ENCODE data around the gene ARHGAP26. TPM values are rescaled to one million over a fixed set of nuclear protein-coding genes. Genes with fewer than 3 reads are reported as not detected.

Gene ARHGAP26
- polyA plus RNA-seq, 1 donor (not counting 4 experiments of a cell fraction or from before 2014, with no cell fraction given), result 3.9 TPM

DNA sequence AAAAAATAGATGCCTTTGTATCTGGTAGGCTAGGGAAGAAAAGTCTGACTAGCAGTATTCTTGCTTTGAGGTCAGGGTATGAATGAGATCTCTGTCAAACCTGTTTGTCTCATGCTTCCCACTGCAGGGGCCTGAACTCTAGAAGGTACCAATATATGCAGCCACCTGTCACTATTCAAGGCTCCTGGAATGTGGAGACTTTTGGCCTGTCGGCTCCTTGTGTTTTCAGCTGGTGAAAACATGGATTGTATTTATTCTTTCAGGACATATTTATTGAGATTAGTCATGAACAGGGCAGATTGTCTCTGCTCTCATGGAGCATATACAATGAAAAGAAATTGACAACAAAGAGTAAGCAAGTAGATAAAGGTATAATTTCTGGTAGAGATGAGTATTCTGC lies 255.8 kb downstream of the ARHGAP26 start:
- no peaks in the 10 kb centered on the region for H3K9me3 ChIP-seq (ENCODE audit: control insufficient read depth, low read depth, low read length)
- H3K4me1 ChIP-seq (ENCODE audit: control insufficient read depth, extremely low read depth, insufficient read depth, low read length), result no peaks in the 10 kb centered on the region
- H3K4me3 ChIP-seq (ENCODE audit: control insufficient read depth in 2 of 3, extremely low read depth in 1 of 3, insufficient read depth in 2 of 3, low read depth in 1 of 3, low read length in 3 of 3), result no peak overlapping the region
- no peaks in the 10 kb centered on the region for H3K79me2 ChIP-seq (ENCODE audit: control insufficient read depth, insufficient read depth, low read length)
- DNase-seq (ENCODE audit: low read depth, low spot score) (no peak), FAIRE-seq (no peak)
- no peaks in the 10 kb centered on the region for H3K27me3 ChIP-seq (ENCODE audit: control insufficient read depth, extremely low read depth, insufficient read depth, low read length)
- H3K9me1 ChIP-seq (ENCODE audit: control insufficient read depth, extremely low read depth, insufficient read depth, low read length), result no peaks in the 10 kb centered on the region
- H3K27ac ChIP-seq (ENCODE audit: control insufficient read depth, insufficient read depth, low read length), result no peak overlapping the region
- dilution Hi-C loops (cut with MboI; ENCODE audit: extremely low pct_ligation_motif_present, low sequenced_read_pairs), result no loop called here
- no peak overlapping the region for H3K9ac ChIP-seq (ENCODE audit: control insufficient read depth, extremely low read depth, insufficient read depth, low read length)
- H3K4me2 ChIP-seq (ENCODE audit: control insufficient read depth, extremely low read depth, insufficient read depth, low read depth, low read length), result no peak overlapping the region
- H4K20me1 ChIP-seq (ENCODE audit: control insufficient read depth, extremely low read depth, insufficient read depth, low read length), result no peaks in the 10 kb centered on the region
- TF ChIP-seq, protein P1, sequence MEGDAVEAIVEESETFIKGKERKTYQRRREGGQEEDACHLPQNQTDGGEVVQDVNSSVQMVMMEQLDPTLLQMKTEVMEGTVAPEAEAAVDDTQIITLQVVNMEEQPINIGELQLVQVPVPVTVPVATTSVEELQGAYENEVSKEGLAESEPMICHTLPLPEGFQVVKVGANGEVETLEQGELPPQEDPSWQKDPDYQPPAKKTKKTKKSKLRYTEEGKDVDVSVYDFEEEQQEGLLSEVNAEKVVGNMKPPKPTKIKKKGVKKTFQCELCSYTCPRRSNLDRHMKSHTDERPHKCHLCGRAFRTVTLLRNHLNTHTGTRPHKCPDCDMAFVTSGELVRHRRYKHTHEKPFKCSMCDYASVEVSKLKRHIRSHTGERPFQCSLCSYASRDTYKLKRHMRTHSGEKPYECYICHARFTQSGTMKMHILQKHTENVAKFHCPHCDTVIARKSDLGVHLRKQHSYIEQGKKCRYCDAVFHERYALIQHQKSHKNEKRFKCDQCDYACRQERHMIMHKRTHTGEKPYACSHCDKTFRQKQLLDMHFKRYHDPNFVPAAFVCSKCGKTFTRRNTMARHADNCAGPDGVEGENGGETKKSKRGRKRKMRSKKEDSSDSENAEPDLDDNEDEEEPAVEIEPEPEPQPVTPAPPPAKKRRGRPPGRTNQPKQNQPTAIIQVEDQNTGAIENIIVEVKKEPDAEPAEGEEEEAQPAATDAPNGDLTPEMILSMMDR (optimal IDR thresholded peaks at IDR 0.05 in 1 of 3, IDR thresholded peaks at IDR 0.05 in 1 of 3, conservative IDR thresholded peaks at IDR 0.05 in 1 of 3; ENCODE audit: extremely low read depth in 1 of 3, insufficient read depth in 2 of 3, low read length in 3 of 3), result no peak
- no peak for TF ChIP-seq EZH2 (IDR thresholded peaks at IDR 0.05; ENCODE audit: low read length)
- H2AFZ ChIP-seq (ENCODE audit: control insufficient read depth, low read length), result no peak overlapping the region
- no peaks in the 10 kb centered on the region for H3K36me3 ChIP-seq (ENCODE audit: control insufficient read depth in 2 of 2, extremely low read depth in 1 of 2, insufficient read depth in 2 of 2, low read length in 2 of 2)

DNA sequence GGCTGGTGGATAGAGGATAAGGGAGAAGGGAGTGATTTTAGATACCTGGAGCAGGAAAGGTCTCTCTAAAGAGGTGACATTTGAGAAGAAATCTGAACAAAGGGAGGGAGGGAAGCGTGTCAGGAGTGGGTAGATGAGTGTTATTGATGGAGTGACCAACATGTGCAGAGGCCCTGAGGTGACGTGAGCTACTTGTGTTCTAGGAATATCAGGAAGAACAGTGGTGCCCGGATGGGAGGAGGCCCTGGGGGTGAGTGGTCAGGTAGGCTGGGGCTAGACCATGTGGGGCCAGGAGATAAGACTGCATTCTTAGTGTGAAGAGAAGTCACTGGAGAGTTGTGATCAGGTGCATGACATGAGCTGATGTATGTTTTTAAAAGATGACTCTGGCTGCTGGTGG lies 256.2 kb downstream of the ARHGAP26 start:
- Histone ChIP-seq H3K27ac (ENCODE audit: control insufficient read depth, insufficient read depth, low read length) (no peak overlapping the region), H3K79me2 (ENCODE audit: control insufficient read depth, insufficient read depth, low read length) (no peaks in the 10 kb centered on the region), H3K9me1 (ENCODE audit: control insufficient read depth, extremely low read depth, insufficient read depth, low read length) (no peaks in the 10 kb centered on the region), H3K36me3 (ENCODE audit: control insufficient read depth in 2 of 2, extremely low read depth in 1 of 2, insufficient read depth in 2 of 2, low read length in 2 of 2) (no peaks in the 10 kb centered on the region), H3K4me3 (ENCODE audit: control insufficient read depth in 2 of 3, extremely low read depth in 1 of 3, insufficient read depth in 2 of 3, low read depth in 1 of 3, low read length in 3 of 3) (no peak overlapping the region), H3K4me2 (ENCODE audit: control insufficient read depth, extremely low read depth, insufficient read depth, low read depth, low read length) (no peak overlapping the region), H3K9me3 (ENCODE audit: control insufficient read depth, low read depth, low read length) (no peaks in the 10 kb centered on the region), H3K27me3 (ENCODE audit: control insufficient read depth, extremely low read depth, insufficient read depth, low read length) (no peaks in the 10 kb centered on the region), H4K20me1 (ENCODE audit: control insufficient read depth, extremely low read depth, insufficient read depth, low read length) (no peaks in the 10 kb centered on the region), H2AFZ (ENCODE audit: control insufficient read depth, low read length) (no peak overlapping the region), H3K4me1 (ENCODE audit: control insufficient read depth, extremely low read depth, insufficient read depth, low read length) (no peaks in the 10 kb centered on the region), H3K9ac (ENCODE audit: control insufficient read depth, extremely low read depth, insufficient read depth, low read length) (no peak overlapping the region)
- no peak for FAIRE-seq
- DNase-seq (ENCODE audit: low read depth, low spot score), result no peak
- TF ChIP-seq EZH2 (IDR thresholded peaks at IDR 0.05; ENCODE audit: low read length), result no peak
- TF ChIP-seq, protein P1 (optimal IDR thresholded peaks at IDR 0.05 in 1 of 3, IDR thresholded peaks at IDR 0.05 in 1 of 3, conservative IDR thresholded peaks at IDR 0.05 in 1 of 3; ENCODE audit: extremely low read depth in 1 of 3, insufficient read depth in 2 of 3, low read length in 3 of 3), result no peak
- dilution Hi-C loops (cut with MboI; ENCODE audit: extremely low pct_ligation_motif_present, low sequenced_read_pairs), result no loop called here

Data from keratinocyte (primary cell).